NCI-H82 (cell line): Measurements from ENCODE around the gene KRT26.
"Not testable (repeated sequence)": the region's sequence is repeated elsewhere in the genome, so short reads cannot be mapped to it uniquely, and the experiment has no call there.

Source experiments
- DNase-seq: peaks from one replicate; lab custom pipeline; 2025; lab: John Stamatoyannopoulos, UW

KRT26 gene

GRCh38 chr17:40794466-40794865 lies 22.5 kb upstream of the KRT26 start:
- no peak for DNase-seq

- no peak for DNase-seq
These were observed 21.8 kb upstream of the KRT26 start for GRCh38 chr17:40793832-40794231.

GRCh38 chr17:40791787-40792436 lies 19.9 kb upstream of the KRT26 start:
- DNase-seq, result peak; percentile 30

GRCh38 chr17:40791111-40791510 lies 19.1 kb upstream of the KRT26 start:
- no peak for DNase-seq

- DNase-seq, result no peak
These were observed 10.4 kb upstream of the KRT26 start, which contains the start of gene KRT27 for GRCh38 chr17:40782450-40782849. Gene KRT27 (minus strand): TSS chr17:40782550. CDS start chr17:40782493, 57 bp downstream.

GRCh38 chr17:40779181-40779909 lies 7.3 kb upstream of the KRT26 start:
- DNase-seq, result peak; percentile 10

- DNase-seq, result no peak
These were observed 6.5 kb upstream of the KRT26 start for GRCh38 chr17:40778461-40778860.

GRCh38 chr17:40777971-40778370 lies 6.0 kb upstream of the KRT26 start:
- DNase-seq, result no peak

- DNase-seq, result no peak
These were observed 5.5 kb upstream of the KRT26 start for GRCh38 chr17:40777459-40777858.

GRCh38 chr17:40775945-40776344 lies 3.9 kb upstream of the KRT26 start:
- DNase-seq, result no peak

GRCh38 chr17:40765657-40766056 lies 6.3 kb downstream of the KRT26 start:
- no peak for DNase-seq

- DNase-seq, result no peak
These were observed 8.2 kb downstream of the KRT26 start for GRCh38 chr17:40763752-40764151.

GRCh38 chr17:40760105-40761016 lies 11.6 kb downstream of the KRT26 start:
- no peak for DNase-seq

GRCh38 chr17:40755231-40755630 lies 16.8 kb downstream of the KRT26 start, which contains the start of gene KRT25:
Gene KRT25 (minus strand): TSS chr17:40755331. CDS start chr17:40755271, 60 bp downstream.
- DNase-seq, result no peak

GRCh38 chr17:40753804-40754203 lies 18.2 kb downstream of the KRT26 start:
- no peak for DNase-seq

GRCh38 chr17:40751065-40751464 lies 20.9 kb downstream of the KRT26 start:
- no peak for DNase-seq

- DNase-seq, result no peak
These were observed 21.6 kb downstream of the KRT26 start for GRCh38 chr17:40750391-40750790.

GRCh38 chr17:40748666-40749065 lies 23.3 kb downstream of the KRT26 start:
- not testable (repeated sequence) for DNase-seq

- DNase-seq, result no peak
These were observed 33.4 kb downstream of the KRT26 start for GRCh38 chr17:40738553-40738952.

GRCh38 chr17:40735016-40735415 lies 37.0 kb downstream of the KRT26 start:
- no peak for DNase-seq

- no peak for DNase-seq
These were observed 38.0 kb downstream of the KRT26 start for GRCh38 chr17:40734018-40734417.

- no peak for DNase-seq
These were observed 41.0 kb downstream of the KRT26 start for GRCh38 chr17:40730970-40731369.
